Measurements from ENCODE around the gene C1orf198.

Gene C1orf198

GRCh38 chr1:230792691-230793462 is 75.4 kb downstream of the C1orf198 start:
- no peak overlapping the region for H3K4me3 ChIP-seq (ENCODE audit: control insufficient read depth, low read depth, low read length)
- no peak for DNase-seq (ENCODE audit: low read depth)
- peak; percentile 7 for TF ChIP-seq CTCF (conservative IDR thresholded peaks at IDR 0.05; ENCODE audit: control insufficient read depth, insufficient read depth, low read depth, low read length)

GRCh38 chr1:230791986-230792564 is 76.2 kb downstream of the C1orf198 start:
- H3K4me3 ChIP-seq (ENCODE audit: control insufficient read depth, low read depth, low read length): no peak overlapping the region
- no peak for TF ChIP-seq CTCF (conservative IDR thresholded peaks at IDR 0.05; ENCODE audit: control insufficient read depth, insufficient read depth, low read depth, low read length)
- DNase-seq (ENCODE audit: low read depth): no peak

- DNase-seq (ENCODE audit: low read depth): no peak
- TF ChIP-seq CTCF (conservative IDR thresholded peaks at IDR 0.05; ENCODE audit: control insufficient read depth, insufficient read depth, low read depth, low read length): no peak
- H3K4me3 ChIP-seq (ENCODE audit: control insufficient read depth, low read depth, low read length): no peak overlapping the region
These were observed 78.3 kb downstream of the C1orf198 start for GRCh38 chr1:230790026-230790425.

GRCh38 chr1:230788561-230789275 is 79.6 kb downstream of the C1orf198 start:
- no peak for TF ChIP-seq CTCF (conservative IDR thresholded peaks at IDR 0.05; ENCODE audit: control insufficient read depth, insufficient read depth, low read depth, low read length)
- DNase-seq (ENCODE audit: low read depth): no peak
- H3K4me3 ChIP-seq (ENCODE audit: control insufficient read depth, low read depth, low read length): no peak overlapping the region

GRCh38 chr1:230787471-230787870 is 80.8 kb downstream of the C1orf198 start:
- DNase-seq (ENCODE audit: low read depth): no peak
- no peak overlapping the region for H3K4me3 ChIP-seq (ENCODE audit: control insufficient read depth, low read depth, low read length)
- TF ChIP-seq CTCF (conservative IDR thresholded peaks at IDR 0.05; ENCODE audit: control insufficient read depth, insufficient read depth, low read depth, low read length): no peak
